GM21367 (cell line): Measurements from ENCODE around the gene ZSWIM3.
A peak's percentile ranks its signal among the peaks of the same experiment; 100 is the strongest.
"Not testable (repeated sequence)": the region's sequence is repeated elsewhere in the genome, so short reads cannot be mapped to it uniquely, and the experiment has no call there.

Experiments
- ATAC-seq: cut with Tn5 transposase; IDR thresholded peaks from one replicate; pipeline ENCODE4 v1.9.1; 2021; ENCODE audit not compliant: unreplicated experiment

ZSWIM3 gene

DNA sequence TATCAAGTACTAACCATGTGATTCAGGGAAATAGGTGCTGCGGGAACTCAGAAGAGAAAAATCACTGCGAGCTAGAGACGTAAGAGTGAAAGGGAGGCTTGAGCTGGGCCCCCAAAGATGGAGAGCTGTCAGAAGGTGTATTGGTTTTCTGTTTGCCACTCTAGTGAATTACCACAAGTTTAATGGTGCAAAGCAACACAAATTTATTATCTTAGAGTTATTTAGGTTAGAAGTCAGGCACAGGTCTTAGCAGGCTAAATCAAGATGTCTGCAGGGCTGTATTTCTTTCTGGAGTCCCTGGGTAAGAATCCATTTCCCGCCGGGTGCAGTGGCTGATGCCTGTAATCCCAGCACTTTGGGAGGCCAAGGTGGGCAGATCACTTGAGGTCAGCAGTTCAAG lies 2.5 kb downstream of the ZSWIM3 start:
- ATAC-seq = no peak

DNA sequence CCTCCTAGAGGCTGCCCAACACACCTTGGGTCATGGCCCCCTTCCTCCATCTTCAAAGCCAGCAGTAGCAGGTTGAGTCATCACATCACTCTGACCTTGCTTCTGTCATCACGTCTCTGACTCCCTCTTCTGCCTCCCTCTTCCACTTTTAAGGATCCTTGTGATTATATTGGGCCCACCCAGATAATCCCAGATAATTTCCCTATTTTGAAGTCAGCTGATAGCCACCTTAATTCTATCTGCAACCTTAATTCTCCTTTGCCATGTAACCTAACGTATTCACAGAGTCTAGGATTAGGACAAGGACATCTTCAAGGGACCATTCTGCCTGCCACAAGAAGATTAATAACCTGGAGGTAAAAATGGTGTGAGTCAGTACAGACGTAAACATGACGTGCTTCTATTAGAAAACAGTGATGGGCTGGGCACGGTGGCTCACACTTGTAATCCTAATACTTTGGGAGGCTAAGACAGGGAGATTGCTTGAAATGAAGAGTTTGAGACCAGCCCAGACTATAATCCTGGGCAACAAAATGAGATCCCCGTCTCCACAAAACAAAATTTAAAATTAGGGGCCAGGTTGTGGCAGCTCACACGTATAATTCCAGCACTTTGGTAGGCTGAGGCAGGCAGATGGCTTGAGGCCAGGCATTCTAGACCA lies 3.3 kb downstream of the ZSWIM3 start:
- ATAC-seq = no peak

DNA sequence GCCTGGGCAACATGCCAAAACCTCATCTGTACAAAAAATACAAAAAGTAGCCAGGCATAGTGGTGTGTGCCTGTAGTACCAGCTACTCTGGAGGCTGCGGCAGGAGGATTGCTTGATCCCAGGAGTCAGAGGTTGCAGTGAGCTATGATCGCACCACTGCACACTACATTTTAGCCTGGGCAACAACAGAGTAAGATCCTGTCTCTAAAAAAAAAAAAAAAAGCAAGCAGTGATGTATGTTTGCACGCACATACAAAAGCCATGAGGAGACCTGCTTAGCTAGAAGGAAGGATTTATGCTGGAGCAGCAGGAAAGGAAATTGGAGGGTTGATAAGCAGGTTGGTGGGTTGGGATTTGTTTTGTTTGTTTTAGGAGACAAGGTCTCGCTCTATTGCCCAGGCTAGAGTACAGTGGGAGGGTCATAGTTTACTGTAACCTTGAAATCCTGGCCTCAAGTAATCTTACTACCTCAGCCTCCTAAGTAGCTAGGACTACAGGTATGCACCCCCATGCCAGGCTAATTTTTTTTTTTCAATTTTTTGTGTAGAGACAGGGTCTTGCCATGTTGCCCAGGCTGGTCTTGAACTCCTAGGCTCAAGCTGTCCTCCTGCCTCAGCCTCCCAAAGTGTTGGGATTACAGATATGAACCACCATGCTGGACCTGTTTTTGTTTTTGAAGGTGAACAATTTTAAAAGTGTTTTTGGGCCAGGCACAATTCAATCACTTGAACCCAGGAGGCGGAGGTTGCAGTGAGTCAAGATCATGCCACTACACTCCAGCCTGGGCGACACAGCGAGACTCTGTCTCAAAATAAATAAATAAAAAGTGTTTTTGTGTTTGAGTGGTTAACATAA lies 4.0 kb downstream of the ZSWIM3 start:
- ATAC-seq = no peak

DNA sequence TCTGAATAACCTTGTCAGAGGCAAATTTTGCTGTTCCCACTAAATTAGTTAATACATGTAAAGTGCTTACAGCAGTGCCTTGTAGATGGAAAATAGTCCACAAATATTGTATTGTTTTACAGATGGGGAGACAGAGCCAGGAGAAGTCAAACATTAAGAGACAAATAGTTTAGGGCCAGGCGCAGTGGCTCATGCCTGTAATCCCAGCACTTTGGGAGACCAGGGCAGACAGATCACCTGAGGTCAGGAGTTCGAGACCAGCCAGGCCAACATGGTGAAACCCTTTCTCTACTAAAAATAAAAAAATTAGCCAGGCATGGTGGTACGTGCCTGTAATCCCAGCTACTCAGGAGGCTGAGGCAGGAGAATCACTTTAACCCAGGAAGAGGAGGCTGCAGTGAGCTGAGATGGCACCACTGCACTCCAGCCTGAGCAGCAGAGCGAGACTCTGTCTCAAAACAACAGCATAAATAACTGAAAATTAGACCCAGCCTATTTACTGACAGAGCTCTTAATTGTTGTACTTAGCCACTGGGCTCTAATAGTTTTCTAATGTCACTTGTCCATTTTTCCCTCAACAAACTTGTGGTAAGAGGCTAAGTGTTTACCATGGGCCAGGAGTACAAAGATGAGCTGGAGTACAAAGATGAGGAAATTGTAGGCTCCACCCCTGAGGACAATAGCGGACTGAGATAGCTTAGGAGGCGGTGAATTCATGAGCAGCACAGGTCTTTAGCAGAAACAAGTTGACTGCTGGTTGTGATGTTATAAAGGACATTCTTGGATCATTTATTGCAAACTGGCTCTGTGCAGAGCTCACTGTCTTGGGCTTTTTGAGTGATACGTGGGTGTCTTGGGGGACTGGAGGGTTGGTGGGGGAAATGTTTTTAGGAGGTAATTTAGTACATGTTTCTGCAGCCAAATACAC lies 6.4 kb downstream of the ZSWIM3 start:
- no peak for ATAC-seq

DNA sequence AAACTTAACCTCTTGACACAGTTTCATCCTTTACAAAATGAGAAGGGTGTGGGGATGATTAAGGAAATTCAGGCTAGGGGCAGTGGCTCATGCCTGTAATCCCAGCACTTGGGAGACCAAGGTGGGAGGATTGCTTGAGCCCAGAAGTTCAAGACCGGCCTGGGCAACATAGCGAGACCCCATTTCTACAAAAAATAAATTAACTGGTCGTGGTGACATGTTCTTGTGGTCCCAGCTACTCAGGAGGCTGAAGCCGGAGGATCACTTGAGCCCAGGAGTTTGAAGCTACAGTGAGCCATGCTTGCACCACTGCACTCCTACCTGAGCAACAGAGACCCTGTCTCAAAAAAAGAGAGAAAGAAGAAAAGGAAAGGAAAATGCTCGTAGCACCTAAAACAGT lies 9.0 kb downstream of the ZSWIM3 start:
- no peak for ATAC-seq

DNA sequence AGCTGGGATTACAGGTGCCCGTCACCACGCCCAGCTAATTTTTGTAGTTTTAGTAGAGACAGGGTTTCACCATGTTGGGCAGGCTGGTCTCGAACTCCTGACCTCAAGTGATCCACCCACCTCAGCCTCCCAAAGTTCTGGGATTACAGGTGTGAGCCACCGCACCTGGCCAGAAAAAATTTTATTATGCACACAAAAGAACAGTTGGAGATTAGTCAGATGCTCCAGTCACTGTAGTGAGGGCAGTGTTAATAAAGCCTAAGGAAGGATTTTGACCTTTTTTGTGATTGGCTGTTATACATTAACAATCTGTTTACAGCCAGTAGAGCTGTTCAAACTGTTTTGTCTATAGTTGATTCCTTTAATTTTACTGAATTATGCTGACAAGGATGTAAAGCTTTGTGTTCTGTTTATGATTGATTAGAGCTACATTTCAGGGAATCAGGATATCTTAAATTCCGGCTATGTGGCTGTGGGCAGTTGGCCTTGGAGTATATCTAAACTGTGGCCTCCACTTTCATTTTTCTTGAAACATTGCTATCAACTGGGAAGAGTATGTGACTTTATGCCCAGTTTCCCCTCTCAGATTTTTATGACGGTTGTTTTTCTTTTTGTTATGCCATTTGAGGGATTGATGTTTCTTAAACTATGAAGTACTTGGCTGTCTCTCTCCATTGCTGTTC lies 9.9 kb downstream of the ZSWIM3 start:
- no peak for ATAC-seq

DNA sequence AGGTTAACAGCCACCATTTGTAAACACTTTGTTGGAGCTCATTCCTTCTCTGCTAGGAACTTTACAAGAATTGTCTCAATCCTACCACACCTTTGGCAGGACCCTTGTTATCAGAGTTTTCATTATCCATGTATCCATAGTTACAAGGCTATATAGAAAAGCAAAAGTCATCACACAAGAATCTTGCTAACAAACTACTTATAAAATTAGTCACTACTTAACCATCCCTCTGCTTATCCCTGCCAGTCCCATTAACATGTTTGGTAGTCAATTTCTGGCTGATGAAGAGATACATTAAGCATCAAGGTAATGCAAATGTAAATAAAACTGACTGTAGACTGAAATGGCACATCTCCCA lies 10.4 kb downstream of the ZSWIM3 start:
- no peak for ATAC-seq

DNA sequence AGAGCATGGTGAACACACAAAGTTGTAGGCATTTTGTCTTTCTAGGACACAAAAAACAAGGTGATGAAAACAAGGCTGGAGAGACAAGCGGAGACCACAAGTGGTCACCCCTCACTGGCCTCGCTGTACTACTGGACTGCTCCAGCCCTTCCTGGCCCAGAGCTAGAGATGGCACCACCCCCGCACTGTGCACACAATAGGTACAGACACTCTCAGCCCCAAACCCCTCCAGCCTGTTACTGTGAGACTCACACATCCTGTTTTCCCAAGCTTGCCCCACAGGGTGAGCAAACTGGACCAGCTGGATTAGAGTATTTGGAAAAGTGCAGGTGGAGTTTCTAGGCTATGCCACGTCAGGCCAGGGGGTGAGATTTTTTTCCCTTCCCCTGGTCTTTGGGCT lies 15.2 kb downstream of the ZSWIM3 start:
- no peak for ATAC-seq

DNA sequence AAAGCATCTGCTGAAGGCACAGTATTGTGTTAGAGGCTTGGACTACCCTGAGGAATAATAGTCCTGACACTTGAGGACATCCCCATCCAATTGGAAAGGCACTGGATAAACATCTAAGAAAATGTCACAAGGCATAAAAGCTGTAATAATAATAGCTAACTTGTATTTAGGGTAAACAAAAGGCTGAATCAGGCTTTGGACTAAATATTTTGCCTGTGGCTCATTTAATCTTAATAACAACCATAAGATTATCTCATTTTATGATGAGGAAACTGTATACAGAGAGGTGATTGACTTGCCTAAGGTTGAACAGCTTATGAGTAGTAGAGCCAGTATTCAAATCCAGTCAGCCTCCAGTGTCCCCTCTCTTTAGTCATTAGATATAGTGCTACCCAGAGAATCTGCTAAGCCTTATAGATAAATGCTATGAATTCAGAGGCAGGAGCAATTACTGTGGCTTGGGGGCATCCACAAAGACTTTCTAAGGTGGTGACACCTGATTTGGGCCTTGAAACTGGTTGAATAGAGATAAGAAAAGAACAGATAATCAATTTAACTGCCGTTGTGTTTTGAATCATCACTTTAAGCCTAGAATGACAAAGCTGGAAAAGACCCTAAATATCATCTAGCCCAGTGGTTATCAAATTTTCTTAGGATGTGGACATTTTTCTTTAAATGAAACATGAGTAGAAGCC lies 16.1 kb downstream of the ZSWIM3 start:
- ATAC-seq = no peak

DNA sequence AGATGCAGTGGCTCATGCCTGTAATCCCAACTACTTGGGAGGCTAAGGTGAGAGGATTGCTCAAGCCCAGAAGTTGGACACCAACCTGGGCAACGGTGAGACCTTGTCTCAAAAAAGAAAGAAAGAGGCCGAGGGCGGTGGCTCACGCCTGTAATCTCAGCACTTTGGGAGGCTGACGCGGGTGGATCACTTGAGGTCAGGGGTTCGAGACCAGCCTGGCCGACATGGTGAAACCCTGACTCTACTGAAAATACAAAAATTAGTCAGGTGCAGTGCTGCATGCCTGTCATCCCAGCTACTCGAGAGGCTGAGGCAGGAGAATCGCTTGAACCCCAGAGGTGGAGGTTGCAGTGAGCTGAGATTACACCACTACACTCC lies 16.7 kb downstream of the ZSWIM3 start:
- ATAC-seq = not testable (repeated sequence)

DNA sequence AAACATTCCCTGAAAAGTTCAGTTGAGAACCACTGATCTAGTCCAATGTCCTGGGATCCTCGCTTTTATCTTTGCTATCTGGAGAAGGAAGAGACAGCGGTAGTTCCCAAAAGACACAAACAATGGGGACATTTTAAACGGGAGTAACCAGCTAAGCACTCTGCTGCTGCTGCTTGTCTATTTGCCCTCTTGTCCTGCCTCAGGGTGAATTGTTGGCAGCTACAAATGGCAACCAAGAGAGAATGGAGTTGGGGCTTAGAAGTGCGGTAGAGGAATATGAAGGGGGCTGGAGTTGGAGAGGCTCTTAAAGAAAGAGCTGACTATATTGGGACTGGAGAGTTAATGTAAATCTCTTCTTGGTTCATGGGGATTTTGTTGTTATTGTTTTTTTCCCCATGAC lies 17.2 kb downstream of the ZSWIM3 start:
- ATAC-seq = no peak

DNA sequence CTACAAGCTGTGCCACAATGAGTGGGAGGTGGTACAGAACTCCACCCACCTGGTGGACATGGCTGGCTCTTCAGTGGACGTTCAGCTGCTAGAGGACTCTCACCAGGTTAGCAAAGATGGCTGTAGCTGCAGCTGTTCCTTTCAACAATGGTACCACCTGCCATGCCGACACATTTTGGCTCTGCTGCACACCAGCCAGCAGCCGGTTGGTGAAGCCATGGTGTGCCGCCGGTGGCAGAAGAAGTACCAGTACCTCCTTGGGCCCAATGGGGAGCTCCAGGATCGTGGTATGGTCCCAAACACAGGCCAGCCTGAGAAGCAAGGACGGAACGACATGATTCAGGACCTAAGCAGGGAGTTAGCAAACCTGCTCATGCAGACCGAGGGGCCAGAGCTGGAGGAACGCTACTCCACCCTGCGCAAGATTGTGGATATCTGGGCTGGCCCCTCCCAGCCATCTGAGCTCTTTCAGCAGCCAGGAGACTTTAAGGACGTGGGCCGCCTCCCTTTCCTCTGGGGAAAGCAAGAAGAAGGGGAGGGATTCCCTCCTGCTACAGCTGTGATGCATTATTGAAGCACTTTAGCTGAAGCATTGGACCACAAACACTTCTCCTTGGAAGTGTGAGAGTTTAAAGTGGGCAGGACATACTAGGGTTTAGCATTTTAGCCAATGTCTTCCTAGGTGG lies 20.8 kb downstream of the ZSWIM3 start:
- no peak for ATAC-seq

DNA sequence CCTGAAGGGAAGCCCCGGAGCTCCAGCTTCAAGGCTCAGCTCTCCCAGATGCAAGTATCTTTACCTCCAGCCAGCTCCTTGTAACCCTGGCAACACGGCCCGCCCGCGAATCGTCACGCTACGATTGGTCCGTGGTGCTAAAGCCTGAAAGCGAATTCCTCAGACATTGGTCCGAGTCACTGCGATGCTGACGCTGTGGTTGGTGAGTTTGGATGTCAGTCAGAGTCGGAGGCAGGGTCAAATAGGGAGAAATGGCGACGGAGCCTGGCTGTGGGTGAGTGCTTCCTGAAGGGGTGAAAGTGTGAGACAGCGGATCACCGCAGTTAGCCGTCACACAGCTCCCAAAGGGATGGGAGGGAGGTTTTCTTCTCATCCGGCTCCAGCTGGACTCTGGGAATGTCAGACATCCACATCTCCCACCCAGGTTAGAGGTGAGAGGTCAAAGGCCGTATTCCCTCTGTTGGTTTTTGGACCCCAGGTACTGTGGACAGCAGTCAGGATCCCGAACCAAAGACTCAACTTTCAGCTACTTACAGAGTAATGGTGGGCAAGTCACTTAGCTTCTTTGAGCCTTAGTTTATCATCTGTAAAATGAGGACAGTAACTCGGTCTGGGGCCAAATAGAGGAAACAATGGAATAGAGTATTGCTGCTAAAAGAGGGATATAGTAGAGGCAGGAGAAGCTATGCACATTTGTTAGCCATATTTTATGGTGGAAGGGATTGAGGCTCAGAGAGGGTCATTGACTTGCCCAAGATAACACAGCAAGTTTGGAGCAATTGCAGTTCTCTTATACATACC lies 23.8 kb downstream of the ZSWIM3 start, which contains the start of gene ZSWIM1:
ZSWIM1 (plus strand) TSS at position 240 of the 801 bp plus-strand sequence. CDS start 1,366 bp downstream, outside the sequence.
- peak; percentile 92 for ATAC-seq

DNA sequence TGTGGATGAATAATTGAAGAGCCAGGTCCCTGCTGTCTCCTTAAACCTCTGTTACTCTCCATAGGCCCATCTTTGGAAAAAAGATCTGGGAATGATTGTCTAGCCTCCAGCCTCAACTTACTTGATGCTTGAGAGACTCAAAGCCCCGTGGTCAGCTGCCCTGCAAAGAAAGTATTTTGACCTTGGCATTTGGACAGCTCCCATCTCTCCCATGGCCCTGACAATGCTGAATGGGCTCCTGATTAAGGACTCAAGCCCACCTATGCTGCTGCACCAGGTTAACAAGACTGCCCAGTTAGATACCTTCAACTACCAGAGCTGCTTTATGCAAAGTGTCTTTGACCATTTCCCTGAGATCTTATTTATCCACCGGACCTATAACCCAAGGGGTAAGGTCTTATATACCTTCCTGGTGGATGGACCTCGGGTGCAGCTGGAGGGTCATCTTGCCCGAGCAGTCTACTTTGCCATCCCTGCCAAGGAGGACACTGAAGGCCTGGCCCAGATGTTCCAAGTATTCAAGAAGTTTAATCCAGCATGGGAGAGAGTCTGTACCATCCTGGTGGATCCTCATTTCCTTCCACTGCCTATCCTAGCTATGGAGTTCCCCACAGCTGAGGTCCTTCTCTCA lies 25.2 kb downstream of the ZSWIM3 start:
- no peak for ATAC-seq

DNA sequence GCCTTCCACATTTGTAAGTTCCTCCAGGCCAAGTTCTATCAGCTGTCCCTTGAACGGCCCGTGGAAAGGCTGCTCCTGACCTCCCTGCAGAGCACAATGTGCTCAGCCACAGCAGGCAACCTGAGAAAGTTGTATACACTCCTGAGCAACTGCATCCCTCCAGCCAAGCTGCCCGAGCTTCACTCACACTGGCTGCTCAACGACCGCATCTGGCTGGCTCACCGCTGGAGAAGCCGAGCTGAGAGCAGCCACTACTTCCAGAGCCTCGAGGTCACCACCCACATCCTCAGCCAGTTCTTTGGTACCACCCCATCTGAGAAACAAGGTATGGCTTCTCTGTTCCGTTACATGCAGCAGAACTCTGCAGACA lies 25.7 kb downstream of the ZSWIM3 start:
- no peak for ATAC-seq

DNA sequence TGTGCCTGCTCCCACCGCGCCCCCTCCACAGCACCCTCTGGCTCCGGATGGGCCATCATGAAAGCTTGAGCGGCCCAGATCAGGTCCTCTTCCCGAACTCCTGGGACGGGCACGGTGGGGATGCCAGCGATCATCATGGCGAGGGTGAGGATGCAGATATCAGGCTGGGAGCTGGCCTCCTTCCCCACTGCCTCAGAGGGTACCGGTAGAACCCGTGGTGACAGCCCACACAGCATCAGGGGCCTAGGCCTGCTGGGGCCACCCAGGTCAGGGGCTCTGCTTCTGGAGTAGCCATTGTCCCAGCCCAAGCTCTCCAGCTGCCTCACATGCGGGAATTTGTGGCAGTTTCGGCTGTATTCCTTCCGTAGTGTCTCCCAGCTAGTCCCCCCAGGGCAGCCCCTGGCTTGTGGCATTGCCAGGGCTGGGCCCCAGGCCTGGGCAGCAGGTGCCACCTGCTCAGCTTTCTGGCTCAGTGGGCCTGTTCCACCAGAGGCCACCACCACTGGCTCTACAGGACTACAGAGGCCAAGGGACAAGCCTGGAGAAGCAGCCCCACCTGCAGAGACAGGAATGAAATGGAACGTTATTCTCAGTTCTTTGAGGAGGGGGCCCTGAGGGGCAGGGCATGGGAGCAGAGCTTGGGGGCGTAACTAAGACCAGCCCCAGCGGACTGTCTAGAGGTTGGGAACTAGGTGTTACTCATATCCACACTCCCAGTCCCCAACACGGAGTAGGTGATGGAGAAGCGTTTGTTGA lies 29.4 kb downstream of the ZSWIM3 start:
- no peak for ATAC-seq

DNA sequence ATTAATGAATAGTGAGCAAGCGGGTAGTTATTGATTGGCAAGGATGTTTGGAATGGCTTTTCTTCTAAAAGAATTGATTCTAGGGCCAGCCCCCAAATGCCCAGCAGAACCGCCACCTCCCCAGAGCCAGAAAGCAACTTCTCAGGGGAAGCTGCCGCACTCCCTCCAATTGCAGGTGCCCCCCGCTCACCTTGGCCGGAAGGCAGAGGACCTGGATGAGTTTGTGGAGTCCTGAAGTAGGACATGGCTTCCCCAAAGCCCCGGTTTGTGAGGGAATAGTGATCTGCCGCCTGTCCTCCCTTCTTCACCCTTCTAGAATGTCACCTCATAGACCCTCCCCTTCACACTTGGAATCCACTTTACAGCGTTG lies 29.9 kb downstream of the ZSWIM3 start, which contains the start of gene SPATA25:
SPATA25 (minus strand) TSS at position 277 of the 370 bp plus-strand sequence; CDS start at position 245, 32 bp downstream.
- no peak for ATAC-seq

DNA sequence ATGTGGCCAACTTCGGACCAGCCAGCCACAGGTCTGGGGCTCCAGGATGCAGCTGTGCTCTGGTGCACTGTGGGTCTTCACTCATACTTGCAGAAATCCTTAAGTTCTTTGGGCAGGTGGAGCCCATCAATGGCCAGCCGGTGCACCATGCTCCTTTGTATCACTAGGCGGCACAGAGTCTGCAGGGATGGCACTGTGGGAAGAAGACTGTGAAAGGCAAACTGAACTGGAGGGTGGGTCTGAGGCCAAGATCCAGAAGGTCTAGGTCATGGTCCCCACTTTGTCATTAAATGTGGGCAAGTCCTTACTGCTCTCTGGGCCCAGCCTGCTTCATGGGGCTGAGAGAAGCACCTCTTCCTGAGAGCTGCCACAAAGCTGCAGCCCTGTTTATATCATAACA lies 31.3 kb downstream of the ZSWIM3 start:
- ATAC-seq = no peak
